Hematopoietic multipotent progenitor cell (in vitro differentiated cells): ENCODE data around the gene CHN2. TPM values are rescaled to one million over a fixed set of nuclear protein-coding genes. Genes with fewer than 3 reads are reported as not detected.
"Not testable (repeated sequence)": the region's sequence is repeated elsewhere in the genome, so short reads cannot be mapped to it uniquely, and the experiment has no call there.

ENCODE experiments used
- DNase-seq, 3 donors: peaks; one replicate each; pipeline ENCODE4 v3.0.0-alpha.2; 2011 to 2015; ENCODE audit warnings: low read depth in 2 of 3, low spot score in 2 of 3
- total RNA-seq: library from RNA; depleted of rRNA; stranded (reverse); fragments of >200 nt; gene quantifications from one replicate; pipeline ENCODE4 v1.2.3, GENCODE V29; 2012

The CHN2 gene
- total RNA-seq, 1 donor: 6.7 TPM

DNA sequence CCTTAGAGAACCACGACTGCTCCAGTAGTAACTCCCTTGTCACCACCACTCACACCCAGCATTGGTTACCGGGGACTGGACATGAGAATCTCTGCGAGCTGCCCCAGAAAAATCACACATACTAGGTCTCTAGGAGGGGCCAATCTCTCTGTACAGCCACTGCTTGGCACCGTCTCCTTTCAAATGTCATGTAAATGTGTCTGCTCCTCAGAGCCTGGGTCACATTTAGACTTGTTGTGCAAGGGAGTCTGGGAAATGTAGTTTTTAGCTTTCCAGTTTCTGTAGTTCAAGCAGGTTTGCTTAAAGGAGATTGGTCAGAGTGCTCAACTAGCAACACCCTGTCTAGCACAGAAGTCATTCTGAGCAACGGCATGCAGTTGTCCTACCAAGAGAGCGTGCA, 60.0 kb downstream of the CHN2 start:
- no peak for DNase-seq

DNA sequence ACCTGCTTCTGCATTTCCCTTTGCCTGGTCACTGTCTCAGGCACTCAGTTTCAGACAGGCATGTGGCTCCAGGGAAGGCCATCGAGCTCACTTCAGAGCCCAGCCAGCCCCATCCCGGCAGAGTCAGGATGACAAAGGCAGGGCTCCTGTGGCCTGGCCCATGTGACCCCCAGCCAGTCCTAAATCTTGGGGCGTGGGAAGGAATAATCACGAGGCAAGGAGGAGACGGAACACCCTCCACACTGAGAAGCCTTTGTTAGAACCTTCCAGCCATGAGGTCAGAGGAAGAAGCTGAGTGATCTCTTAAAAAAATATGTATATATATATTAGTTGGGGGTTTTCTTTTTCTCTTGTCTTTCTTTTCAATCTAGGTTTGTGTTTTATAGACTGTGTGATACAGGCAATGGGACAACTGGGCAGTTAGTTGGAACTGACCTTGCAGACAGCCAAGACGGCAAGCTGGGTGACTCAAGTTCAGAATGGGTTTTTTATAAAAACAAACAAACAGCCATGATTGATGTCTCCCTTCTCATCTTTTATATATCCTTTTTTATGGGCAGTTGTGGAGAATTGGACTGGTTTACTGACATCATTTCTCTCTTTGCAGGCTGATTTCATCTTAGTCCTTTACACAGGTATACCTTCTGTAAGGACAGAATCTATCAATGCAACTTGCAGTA, 60.8 kb downstream of the CHN2 start:
- no peak for DNase-seq

DNA sequence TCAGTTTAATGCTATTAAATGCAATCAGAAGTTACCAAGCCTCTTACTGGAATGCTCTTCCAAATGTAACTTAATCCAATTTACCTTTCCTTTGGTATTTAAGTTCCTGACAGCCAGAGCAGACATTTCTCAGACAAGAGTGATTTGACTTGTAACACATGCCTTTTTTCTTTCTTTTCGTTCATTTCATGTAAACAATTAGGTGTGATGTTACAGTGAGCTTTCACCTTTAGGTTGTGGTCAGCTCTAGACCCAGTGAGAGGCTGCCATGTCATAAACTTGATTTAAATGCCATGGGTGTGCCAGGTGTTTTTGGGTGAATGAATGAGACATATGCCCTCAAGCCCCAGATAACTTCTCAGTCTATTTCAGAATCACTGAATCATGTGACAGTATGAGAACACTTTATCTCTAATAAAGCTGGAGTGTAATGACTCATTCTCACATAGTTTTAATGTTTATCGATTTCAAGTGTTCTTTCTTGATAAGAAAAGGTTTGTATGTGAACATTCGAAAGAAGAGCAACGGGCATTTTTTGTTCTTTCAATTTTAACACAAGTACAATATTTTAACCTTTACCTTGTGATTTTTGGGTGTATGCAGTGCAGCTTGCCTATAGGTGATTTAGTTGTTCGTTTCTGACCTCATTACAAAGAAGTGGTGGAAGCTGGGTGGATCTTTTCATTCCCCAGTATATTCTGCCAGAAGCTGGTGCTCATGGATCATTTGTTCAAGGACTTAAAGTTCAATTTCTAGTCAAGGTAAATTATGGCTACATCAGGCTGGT, 61.5 kb downstream of the CHN2 start:
- DNase-seq: no peak

DNA sequence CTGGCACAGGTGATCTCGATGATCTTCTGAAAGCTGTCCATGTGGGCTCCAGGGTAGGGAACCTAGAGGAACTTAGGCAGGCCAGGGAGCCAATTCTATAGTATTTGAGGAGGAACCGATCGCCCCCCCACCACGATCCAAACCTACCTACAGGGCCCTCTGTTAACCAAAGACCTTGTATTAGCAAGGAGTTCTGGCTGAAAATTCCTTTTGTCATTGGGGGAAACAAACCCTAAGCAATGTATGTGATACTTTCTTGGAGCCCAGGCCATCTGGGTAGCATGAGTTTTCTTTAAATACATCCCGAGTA, 62.1 kb downstream of the CHN2 start:
- no peak for DNase-seq

DNA sequence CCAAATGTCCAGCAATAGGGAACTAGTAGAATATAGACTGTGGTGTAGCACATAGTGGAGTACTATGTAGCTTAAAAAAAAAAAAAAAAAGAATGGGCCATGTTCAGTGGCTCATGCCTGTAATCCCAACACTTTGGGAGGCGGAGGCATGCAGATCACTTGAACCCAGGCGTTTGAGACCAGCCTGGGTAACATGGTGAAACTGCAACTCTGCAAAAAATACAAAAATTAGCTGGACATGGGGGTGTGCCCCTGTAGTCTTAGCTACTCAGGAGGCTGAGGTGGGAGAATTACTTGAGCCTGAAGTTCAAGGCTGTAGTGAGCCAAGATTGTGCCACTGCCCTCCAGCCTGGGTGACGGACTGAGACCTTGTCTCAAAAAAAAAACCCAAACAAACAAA, 64.4 kb downstream of the CHN2 start:
- no peak for DNase-seq

DNA sequence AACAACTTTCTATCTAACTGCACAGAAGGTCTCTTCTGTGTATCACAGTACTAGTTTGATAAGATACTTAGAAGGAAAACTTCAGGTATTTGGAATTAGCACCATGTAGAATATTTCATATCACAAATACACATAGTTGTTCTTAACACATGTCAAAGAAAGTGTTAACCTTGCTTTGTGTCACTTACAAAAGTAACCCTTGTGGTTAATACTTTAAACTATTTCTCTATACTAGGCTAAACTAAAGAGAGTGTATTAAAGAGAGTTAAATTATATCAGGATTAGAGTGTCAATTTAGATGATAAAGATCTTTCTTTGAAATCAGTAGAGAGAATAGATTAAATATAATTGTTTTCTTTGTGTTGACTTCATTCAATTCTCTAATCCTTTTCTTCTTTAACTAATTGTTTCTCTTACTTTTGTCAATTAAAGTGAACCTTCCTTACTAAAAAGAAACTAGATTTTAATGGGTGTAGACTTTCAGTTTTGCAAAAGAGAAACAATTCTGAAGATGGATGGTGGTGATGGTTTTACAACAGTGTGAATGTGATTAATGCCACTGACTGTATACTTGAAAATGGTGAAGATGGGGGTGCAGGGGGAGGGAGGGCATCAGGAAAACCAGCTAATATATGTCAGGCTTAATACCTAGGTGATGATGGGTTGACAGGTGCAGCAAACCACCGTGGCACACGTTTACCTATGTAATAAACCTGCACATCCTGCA, 67.8 kb downstream of the CHN2 start:
- no peak for DNase-seq

DNA sequence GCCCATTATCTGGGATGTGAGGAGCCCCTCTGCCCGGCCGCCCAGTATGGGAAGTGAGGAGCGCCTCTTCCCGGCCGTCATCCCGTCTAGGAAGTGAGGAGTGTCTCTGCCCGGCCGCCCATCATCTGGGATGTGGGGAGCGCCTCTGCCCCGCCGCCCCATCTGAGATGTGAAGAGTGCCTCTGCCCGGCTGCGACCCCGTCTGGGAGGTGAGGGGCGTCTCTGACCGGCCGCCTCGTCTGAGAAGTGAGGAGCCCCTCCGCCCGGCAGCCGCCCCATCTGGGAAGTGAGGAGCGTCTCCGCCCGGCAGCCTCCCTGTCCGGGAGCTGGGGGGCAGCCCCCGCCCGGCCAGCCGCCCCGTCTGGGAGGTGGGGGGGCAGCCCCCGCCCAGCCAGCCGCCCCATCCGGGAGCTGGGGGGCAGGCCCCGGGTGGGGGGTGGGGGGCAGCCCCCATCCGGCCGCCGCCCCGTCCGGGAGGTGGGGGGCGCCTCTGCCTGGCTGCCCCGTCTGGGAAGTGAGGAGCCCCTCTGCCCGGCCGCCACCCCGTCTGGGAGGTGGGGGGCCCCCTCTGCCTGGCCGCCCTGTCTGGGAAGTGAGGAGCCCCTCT, 69.1 kb downstream of the CHN2 start:
- DNase-seq: not testable (repeated sequence)

DNA sequence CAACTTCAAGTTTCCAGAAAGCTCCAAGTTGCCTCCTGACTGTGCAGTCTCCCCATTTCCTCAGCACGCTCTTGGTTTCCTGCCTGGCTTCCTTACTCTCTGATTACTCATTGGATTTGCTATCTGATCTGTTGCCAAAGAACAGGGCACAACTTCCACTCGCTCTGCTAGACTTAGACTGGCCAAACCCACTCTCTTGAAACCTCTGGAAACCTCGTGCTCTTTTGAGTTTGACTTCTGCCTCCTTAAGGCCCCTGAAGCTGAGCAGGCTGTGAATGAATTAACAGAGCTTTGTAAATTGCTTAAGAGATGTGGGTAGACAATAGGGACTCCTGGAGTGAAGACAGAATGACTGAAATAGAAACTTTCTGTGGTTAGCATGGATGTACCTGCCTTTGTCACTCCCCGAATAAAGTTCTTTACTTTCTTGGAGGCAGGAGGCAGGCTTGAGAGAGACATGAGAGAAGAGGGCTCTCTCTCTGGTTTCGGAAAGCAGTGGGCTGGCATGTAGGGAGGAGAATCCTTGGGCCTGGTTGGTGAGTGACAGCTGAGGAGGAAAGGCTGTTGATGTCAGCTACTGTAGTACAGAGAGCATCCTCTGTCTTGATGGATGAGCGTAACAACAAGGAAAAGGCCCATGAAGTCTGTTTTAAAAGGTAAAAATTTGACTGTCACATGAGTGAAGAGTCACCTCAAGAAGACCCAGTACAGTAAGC, 70.8 kb downstream of the CHN2 start:
- DNase-seq: peak in 1 of 3 donors; percentile 42

DNA sequence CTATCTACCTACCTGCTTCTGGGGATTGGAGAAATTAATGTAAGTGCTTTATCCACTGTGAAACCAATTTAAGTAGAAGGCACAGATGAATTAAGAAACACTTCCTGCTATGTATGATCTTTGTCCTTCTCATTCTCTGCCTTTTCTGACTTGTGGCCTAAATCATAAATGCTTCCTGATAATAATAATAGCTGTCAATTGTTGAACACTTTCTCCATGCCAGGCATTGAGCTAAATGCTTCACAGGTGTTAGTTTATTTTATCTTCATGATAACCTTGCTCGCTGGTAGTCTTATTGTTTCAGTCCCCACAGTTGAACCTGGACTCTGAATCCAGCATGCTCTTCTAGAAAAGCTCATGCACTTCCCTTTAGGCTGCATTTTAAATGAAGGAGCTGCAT, 75.4 kb downstream of the CHN2 start:
- DNase-seq: no peak

DNA sequence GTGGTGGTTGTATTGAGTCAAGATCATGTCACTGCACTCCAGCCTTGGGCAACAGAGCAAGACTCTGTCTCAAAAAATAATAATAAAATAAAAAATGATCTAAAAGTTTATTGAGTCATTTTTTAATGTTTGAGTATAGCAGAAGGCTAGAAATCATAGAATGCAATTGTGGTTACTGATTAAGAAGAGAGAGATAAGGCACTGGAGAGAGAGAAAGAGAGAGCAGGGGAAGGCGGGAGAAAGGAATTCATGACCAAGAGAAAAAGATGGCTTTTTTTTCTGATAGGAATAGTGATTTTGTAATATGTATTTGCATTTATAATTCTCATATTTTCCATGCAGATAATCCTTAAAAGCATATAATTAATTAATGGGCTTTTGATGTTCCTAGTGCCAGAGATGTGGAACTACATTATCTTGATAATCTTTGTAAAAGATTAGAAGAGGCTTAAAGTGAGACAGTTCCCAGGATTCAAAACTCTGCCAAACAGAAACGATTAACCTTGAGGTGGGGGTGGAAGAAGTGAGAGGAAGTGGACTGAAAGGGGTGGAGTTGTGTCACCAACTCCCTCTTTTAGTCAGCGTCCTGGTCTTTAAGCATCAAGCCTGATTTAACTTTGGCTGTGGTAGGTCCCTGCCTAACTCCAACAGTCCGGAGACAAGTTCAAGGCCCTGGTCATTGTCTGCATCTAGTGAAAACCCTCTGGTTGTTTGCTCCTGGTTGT, 76.2 kb downstream of the CHN2 start:
- peak in 1 of 3 donors; percentile 28 for DNase-seq

DNA sequence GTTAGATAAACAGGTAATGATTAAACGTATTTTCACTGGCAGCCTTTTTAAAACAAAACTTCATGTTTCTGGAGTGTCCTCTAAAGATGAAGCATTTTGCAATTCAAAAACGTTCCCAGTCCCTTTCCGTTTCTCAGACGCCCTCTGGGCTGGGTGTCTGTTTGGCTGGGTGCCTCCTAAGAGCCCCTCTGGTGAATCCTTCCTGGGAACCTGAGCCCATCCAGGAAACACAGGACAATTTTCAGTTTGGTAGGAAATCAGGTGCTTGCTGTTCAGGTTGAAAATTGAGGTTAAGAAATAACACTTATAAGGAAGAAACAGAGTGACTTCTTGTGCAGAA, 76.7 kb downstream of the CHN2 start:
- no peak for DNase-seq

DNA sequence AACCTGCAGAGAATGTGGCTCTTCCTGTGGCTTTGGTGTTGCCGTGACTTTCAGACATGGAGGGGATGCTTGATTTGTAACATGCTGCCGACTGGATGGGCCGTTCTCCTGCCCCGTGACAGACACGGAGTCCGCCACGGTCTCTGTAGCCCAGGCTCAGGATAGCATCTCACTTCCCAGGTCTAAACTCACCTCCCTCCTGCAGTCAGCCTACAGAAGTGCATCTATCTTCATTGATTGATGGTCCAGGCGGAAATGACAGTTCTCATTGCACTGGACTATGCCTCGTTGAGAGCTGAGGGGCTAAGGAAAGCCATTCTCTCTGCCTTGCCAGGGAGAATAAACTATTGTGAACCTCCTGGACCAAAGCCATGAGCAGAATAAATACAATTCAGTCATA, 77.5 kb downstream of the CHN2 start:
- no peak for DNase-seq

DNA sequence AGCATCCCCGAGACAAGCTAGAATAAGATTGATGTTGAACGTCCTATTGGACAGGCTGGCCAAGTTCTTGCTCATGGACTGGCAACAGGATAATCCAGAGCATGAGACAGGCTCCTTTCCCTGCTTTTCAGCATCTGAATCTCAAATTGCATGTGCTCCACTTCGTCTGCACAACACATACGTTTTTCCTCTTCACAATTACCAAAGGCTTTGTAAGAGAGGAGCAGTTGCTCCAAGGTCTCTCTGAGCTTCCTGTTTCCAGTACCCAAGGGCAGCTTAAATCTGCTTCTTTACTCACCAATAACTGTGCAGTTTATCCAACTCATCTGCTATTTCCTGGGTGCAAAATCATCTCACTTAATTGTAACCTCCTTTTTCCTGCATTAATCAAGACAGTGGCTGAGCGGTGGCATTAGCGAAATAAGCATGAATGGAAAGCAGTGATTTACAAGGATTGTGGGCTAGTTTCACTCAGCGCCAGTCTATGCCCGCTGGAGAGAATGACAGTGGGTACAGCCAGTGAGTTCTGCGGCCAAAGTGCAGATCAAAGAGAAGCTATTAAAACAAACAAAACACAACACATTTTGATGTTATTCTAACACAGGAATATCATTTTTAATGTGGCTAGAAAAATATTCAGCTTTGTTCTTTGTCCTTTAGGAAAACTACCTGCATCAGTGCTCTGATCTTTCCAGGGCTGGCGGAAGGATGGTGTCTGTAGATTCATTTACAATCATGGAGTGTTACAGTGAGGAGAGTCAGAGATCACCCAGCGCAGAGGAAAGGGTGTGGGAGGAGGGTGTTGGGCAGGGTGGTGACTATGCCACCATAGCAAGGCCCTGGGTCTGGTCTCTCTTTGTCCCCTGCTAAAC, 79.8 kb downstream of the CHN2 start:
- DNase-seq: no peak

DNA sequence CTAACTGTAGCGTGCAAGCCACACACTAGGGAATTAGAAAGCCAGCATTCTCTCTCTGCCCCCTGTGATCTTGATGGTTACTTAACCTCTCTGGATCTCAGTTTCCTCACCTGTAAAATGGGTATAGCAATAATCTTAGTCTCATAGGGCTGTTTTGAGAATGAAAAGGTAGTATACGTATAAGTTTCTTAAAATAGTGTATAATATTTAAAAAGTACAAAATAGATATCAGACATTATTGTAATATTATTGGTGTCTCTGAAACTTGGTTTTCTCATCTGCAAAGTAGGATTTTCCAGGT, 80.4 kb downstream of the CHN2 start:
- no peak for DNase-seq

DNA sequence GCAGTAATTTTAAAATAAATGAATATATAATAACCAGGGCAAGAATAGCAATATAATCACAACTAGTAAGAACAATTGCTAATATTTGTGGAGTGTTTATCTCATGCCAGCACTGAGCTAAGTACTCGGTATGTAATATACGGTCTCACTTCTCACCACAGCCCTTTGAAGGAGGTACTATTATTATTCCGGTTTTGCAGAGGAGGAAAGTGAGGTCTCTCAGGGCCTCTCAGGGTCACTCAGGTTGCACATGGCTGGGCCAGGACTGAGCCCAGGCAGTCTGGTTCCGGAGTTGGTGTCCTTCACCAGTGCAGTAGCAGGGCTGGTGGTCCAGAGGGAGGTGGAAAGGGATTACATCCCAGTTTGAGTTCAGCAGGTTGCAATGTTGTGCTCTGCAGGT, 80.9 kb downstream of the CHN2 start:
- DNase-seq: no peak

DNA sequence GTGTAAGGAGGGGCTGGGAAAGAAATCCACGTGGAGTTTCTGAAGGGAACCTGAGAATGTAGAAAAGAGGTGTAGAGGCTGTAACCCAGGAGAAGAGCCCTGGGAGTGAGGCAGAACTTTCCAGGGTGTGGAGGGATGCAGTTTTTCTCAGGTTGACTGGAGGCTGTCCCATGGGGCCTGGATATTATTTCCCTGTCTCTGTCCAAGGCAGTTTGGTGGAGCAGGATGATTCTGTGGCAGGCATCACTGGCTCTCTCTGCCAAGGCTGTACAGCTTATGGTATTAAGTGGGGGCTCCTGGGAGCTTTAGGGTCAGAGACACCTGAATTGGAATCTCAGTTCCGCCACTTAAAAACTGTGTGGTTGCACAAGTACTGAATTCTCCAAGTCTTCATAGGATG, 81.6 kb downstream of the CHN2 start:
- no peak for DNase-seq

DNA sequence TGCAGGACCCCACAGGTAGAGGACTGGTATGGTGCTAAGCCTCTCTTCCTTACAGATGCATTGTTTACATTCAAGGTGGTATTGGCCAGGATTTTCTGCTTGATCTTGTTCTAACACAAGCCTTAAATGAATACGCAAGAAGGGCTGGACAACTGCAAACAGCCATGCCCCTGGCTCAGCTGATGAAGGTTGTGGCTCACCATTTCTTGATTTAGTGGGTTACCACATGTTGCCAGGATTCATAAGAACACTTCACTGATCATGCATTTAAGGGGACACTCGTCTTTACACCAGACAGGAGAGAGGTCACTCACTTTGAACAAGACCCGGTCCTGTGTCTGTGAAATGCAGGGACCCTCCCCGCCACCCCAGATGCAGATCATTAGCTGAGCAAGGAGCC, 82.2 kb downstream of the CHN2 start:
- no peak for DNase-seq

DNA sequence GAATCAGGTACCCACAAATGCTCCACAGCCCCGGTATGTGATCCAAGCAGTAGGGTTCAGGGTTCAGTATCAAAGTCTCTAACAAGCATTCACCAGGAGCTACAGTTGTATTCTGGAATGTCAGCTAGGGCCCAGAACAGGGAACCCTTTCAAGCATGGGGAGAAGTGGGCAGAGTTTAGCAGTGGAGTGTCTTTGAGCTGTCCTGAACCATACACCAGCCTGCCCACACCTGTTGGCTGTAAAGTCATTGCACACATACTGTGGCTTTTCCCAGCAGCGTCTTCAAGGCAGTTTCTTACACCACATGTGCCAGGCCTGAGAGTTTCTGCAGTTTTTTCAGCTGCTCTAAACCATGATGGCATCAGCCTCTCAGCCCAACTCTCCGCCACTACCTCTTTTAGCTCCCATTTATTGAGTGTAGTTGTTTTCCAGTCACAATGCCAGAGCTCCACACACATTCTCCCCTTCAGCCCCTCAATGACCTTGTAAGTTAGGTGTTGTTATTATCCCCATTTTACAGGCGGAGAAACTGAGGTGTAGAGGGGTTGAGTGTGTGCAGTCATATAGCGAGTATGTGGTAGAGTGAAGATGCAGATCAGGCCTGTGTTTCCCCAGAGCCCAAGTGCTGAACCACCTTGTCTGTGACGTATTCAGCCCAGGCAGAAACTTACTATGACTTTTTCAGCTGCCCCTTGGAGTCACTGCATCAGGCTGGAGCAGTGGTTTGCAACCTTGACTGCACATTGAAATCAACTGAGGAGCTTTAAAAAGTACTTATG, 83.1 kb downstream of the CHN2 start:
- no peak for DNase-seq
